ENCODE data around the gene CRACDL.

DNA sequence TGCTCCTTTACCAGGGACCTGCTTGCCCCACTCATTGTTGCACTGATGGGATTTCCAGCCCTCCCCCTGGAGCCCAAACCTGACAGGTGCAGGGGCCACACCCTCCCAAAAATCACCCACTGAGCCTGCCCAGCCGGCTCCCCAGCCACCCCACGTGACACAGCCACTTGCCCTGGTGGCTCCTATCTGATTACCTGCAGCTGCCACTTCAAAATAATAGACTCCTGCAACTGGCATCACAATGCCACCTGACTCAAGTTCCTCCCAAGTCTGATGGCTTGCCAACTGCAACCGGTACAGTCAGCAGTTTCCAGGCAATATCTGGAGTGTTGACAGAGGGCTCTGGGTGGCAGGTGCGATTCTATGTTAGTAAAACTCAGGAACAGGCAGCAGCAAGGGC, 66.2 kb downstream of the CRACDL start:
- TF ChIP-seq ZBTB26 (CRISPR knock-in tag; IDR thresholded peaks at IDR 0.05; ENCODE audit: borderline replicate concordance) (no peak), ZFP37 (CRISPR knock-in tag; IDR thresholded peaks at IDR 0.05; ENCODE audit: borderline replicate concordance) (no peak), ZBTB33 (CRISPR knock-in tag; IDR thresholded peaks at IDR 0.05) (no peak)
- TF ChIP-seq, protein P1, sequence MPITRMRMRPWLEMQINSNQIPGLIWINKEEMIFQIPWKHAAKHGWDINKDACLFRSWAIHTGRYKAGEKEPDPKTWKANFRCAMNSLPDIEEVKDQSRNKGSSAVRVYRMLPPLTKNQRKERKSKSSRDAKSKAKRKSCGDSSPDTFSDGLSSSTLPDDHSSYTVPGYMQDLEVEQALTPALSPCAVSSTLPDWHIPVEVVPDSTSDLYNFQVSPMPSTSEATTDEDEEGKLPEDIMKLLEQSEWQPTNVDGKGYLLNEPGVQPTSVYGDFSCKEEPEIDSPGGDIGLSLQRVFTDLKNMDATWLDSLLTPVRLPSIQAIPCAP (CRISPR knock-in tag; IDR thresholded peaks at IDR 0.05; ENCODE audit: low read depth): no peak
